ENCODE results near the gene KCNH2.

Gene KCNH2

GRCh38 chr7:150940431-150941102, 37.6 kb downstream of the KCNH2 start:
- FAIRE-seq: no peak
- TF ChIP-seq PAX5 (IDR thresholded peaks at IDR 0.05; ENCODE audit: insufficient read depth, low read length, severe bottlenecking) (no peak), SPI1 (IDR thresholded peaks at IDR 0.05; ENCODE audit: low read depth, low read length) (no peak)
- DNase-seq (ENCODE audit: insufficient read length, low spot score): no peak

- no peak for TF ChIP-seq POLR2AphosphoS5 (IDR thresholded peaks at IDR 0.05; ENCODE audit: low read depth, low read length)
- TF ChIP-seq PAX5 (IDR thresholded peaks at IDR 0.05; ENCODE audit: insufficient read depth, low read length, severe bottlenecking): no peak
- no peak for TF ChIP-seq SPI1 (IDR thresholded peaks at IDR 0.05; ENCODE audit: low read depth, low read length)
- TF ChIP-seq TAF1 (IDR thresholded peaks at IDR 0.05; ENCODE audit: low read depth, low read length): no peak
- TF ChIP-seq POLR2A (IDR thresholded peaks at IDR 0.05; ENCODE audit: low read depth, low read length): no peak
- no peak for TF ChIP-seq POU2F2 (IDR thresholded peaks at IDR 0.05; ENCODE audit: low read depth, low read length)
- DNase-seq (ENCODE audit: insufficient read length, low spot score): no peak
- FAIRE-seq: no peak
Observed at GRCh38 chr7:150939466-150939865, 38.7 kb downstream of the KCNH2 start.

DNA sequence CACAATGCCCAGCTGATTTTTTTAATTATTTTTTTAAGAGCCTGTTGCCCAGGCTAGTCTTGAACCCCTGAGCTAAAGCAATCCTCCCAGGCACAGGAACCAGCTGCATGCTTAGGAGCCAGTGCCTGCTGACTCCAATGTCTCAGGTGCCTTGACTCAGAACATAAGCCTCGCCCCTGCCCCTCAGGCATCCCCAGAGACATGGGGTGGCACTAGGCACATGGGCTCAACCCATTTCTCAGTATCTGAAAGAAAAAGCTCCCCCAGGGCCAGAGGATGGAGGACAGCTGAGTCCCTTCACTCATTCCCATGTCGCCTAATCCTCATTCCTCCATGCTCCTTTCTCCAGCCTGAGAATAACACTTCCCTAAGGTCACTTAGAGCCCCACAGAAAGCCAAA, 39.1 kb downstream of the KCNH2 start:
- DNase-seq (ENCODE audit: insufficient read length, low spot score) (no peak), FAIRE-seq (no peak)
- no peak for TF ChIP-seq TAF1 (IDR thresholded peaks at IDR 0.05; ENCODE audit: low read depth, low read length)
- no peak for TF ChIP-seq POLR2A (IDR thresholded peaks at IDR 0.05; ENCODE audit: low read depth, low read length)
- no peak for TF ChIP-seq POLR2AphosphoS5 (IDR thresholded peaks at IDR 0.05; ENCODE audit: low read depth, low read length)
- no peak for TF ChIP-seq POU2F2 (IDR thresholded peaks at IDR 0.05; ENCODE audit: low read depth, low read length)
- no peak for TF ChIP-seq SPI1 (IDR thresholded peaks at IDR 0.05; ENCODE audit: low read depth, low read length)
- no peak for TF ChIP-seq PAX5 (IDR thresholded peaks at IDR 0.05; ENCODE audit: insufficient read depth, low read length, severe bottlenecking)

GRCh38 chr7:150938566-150938965, 39.6 kb downstream of the KCNH2 start:
- no peak for DNase-seq (ENCODE audit: insufficient read length, low spot score)
- no peak for FAIRE-seq
- no peak for TF ChIP-seq POU2F2 (IDR thresholded peaks at IDR 0.05; ENCODE audit: low read depth, low read length)
- no peak for TF ChIP-seq POLR2A (IDR thresholded peaks at IDR 0.05; ENCODE audit: low read depth, low read length)
- TF ChIP-seq PAX5 (IDR thresholded peaks at IDR 0.05; ENCODE audit: insufficient read depth, low read length, severe bottlenecking): no peak
- TF ChIP-seq TAF1 (IDR thresholded peaks at IDR 0.05; ENCODE audit: low read depth, low read length): no peak
- no peak for TF ChIP-seq SPI1 (IDR thresholded peaks at IDR 0.05; ENCODE audit: low read depth, low read length)
- no peak for TF ChIP-seq POLR2AphosphoS5 (IDR thresholded peaks at IDR 0.05; ENCODE audit: low read depth, low read length)

DNA sequence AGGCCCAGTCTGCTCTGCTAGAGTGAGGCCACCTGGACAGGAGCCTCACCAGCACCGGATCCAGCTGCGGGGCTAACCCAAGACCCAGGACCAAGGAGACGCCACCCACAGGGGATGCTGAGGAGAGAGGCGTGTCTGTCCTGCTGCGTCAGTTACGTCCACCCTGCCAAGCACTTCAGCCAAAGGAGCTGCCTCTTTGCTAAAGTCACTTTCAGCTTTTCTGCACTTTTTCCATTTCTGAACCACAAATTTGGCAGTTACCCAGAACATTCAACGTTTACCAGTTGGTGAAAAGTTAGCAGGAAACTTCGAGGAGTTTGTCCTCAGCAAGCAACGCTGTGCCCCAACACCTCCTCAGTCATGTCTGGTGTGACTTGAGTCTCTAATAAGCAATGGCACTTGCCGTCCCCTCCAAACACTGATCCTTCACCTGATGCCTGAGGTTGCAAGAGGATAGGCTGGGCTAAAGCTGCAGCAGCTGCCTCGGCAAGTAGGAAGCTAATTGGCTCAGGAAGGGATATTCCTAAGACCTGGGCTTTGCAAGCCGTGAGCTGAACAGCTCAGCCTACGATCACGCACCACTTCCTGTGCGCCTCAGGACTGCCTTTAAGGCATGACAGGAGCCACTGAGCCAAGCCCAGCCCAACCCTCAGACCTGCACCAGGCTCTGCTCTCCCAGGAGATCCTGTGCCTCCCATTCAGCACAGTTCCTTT, 40.1 kb downstream of the KCNH2 start:
- no peak for TF ChIP-seq TAF1 (IDR thresholded peaks at IDR 0.05; ENCODE audit: low read depth, low read length)
- TF ChIP-seq POLR2AphosphoS5 (IDR thresholded peaks at IDR 0.05; ENCODE audit: low read depth, low read length): no peak
- TF ChIP-seq SPI1 (IDR thresholded peaks at IDR 0.05; ENCODE audit: low read depth, low read length): no peak
- TF ChIP-seq POLR2A (IDR thresholded peaks at IDR 0.05; ENCODE audit: low read depth, low read length): no peak
- TF ChIP-seq POU2F2 (IDR thresholded peaks at IDR 0.05; ENCODE audit: low read depth, low read length): no peak
- no peak for TF ChIP-seq PAX5 (IDR thresholded peaks at IDR 0.05; ENCODE audit: insufficient read depth, low read length, severe bottlenecking)
- FAIRE-seq (peak; percentile 81), DNase-seq (ENCODE audit: insufficient read length, low spot score) (no peak)

DNA sequence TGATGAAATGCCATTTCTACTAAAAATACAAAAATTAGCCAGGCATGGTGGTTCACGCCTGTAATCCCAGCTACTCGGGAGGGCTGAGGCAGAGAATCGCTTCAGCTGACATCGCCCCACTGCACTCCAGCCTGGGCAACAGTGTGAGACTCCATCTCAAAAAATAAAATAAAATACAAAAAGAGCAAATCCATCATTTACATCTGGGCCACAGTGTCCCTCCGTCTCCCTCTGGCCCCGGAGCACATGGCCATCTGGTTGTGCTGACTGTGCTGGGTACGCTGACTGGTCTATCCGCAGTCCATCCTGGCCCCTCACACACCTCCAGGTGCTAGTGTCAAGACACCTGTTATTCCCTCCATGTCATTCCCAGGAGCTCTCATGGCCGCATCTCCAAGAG, 42.1 kb downstream of the KCNH2 start:
- FAIRE-seq (no peak), DNase-seq (ENCODE audit: insufficient read length, low spot score) (no peak)
- TF ChIP-seq TAF1 (IDR thresholded peaks at IDR 0.05; ENCODE audit: low read depth, low read length) (no peak), POLR2A (IDR thresholded peaks at IDR 0.05; ENCODE audit: low read depth, low read length) (no peak), POU2F2 (IDR thresholded peaks at IDR 0.05; ENCODE audit: low read depth, low read length) (no peak), PAX5 (IDR thresholded peaks at IDR 0.05; ENCODE audit: insufficient read depth, low read length, severe bottlenecking) (no peak), SPI1 (IDR thresholded peaks at IDR 0.05; ENCODE audit: low read depth, low read length) (no peak), POLR2AphosphoS5 (IDR thresholded peaks at IDR 0.05; ENCODE audit: low read depth, low read length) (no peak)

DNA sequence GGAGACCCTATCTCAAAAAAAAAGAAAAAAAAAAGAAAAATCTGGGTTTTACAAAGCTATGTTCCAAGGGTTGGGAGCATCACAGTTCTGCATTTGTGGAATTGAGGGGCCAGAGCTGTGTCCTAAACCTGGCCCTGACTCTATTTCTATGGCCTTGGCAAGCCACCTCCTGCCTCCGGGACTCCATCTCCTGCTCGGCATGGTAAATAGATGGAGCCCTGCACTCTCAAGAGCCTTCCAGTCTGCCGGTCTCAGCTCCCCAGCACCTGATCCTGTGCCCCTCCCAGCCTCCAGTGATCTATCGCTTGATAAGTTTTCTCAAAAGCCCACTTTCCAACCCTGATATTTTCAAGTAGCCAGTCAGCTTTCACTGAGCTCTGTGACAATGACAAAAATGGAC, 43.0 kb downstream of the KCNH2 start:
- no peak for FAIRE-seq
- no peak for TF ChIP-seq POU2F2 (IDR thresholded peaks at IDR 0.05; ENCODE audit: low read depth, low read length)
- TF ChIP-seq PAX5 (IDR thresholded peaks at IDR 0.05; ENCODE audit: insufficient read depth, low read length, severe bottlenecking): no peak
- TF ChIP-seq SPI1 (IDR thresholded peaks at IDR 0.05; ENCODE audit: low read depth, low read length): no peak
- TF ChIP-seq TAF1 (IDR thresholded peaks at IDR 0.05; ENCODE audit: low read depth, low read length): no peak
- TF ChIP-seq POLR2A (IDR thresholded peaks at IDR 0.05; ENCODE audit: low read depth, low read length): no peak
- no peak for TF ChIP-seq POLR2AphosphoS5 (IDR thresholded peaks at IDR 0.05; ENCODE audit: low read depth, low read length)

DNA sequence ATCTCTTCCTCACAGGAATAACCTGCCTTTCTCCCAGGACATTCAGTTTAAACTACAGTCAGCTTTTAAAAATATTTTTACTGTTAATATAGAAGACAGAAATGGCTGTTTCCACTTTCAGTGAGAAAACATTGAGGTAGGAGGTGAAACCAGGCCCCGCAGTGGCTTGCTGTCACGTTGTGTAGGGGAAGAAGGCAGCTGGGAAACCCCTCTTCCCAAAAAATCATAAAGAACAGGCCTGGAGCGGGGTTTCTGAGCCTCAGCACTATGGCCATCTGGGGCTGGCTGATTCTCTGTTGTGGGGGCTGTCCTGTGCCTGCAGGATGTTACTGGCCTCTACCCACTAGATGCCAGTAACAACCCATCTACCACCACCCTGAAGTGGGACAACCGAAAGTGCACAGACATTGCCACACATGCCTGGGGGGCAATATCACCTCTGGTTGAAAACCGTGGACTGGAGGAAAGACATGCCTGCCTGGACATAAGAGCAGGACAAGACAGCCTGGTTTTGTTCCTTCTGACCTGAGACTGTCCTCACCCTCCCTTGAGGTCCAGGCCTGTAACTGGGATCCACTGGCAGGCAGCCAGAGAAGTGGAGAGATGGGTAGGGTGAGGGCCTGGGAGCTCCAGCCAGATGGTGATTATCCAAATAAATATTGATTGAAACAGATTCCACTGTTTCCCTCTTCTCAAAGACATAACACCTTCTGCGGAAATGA, 43.9 kb downstream of the KCNH2 start:
- TF ChIP-seq POU2F2 (IDR thresholded peaks at IDR 0.05; ENCODE audit: low read depth, low read length) (no peak), POLR2AphosphoS5 (IDR thresholded peaks at IDR 0.05; ENCODE audit: low read depth, low read length) (no peak), POLR2A (IDR thresholded peaks at IDR 0.05; ENCODE audit: low read depth, low read length) (no peak), SPI1 (IDR thresholded peaks at IDR 0.05; ENCODE audit: low read depth, low read length) (no peak), PAX5 (IDR thresholded peaks at IDR 0.05; ENCODE audit: insufficient read depth, low read length, severe bottlenecking) (no peak), TAF1 (IDR thresholded peaks at IDR 0.05; ENCODE audit: low read depth, low read length) (no peak)
- DNase-seq (ENCODE audit: insufficient read length, low spot score): no peak
- FAIRE-seq: no peak

More for the DNA sequence above, 43.0 kb downstream of the KCNH2 start:
- no peak for DNase-seq (ENCODE audit: insufficient read length, low spot score)

DNA sequence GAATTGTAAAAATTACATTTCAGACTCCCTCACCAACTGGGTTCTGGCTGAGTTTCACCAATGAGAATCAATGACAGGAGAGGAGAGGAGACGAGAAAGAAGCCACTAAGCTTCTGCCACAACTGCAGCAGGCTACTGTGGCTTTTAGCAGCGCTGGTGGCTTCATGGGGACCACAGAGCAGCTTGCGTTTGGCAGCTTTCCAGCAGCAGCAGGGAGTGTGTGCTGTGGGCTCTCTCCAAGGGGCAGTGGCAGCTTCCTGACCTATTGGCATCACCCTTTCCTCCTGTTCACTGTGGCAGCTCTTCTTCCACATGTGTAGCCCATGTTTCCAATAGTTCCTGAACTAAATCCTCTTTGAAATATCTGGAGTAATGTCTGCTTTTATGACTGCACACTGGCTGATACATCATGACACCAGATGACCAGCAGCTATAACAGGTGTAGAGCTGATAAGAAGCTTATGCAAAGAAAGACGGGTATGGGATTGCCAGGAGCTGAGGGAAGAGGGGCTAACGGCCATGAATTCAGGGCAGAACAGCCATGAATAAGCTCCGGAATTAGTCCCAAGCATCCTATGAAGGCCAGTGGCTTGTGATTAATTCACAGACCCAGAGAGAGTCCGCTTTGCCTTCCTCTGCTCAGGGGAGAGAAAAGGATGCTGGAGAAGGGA, 46.8 kb downstream of the KCNH2 start:
- TF ChIP-seq POLR2A (IDR thresholded peaks at IDR 0.05; ENCODE audit: low read depth, low read length): no peak
- TF ChIP-seq POLR2AphosphoS5 (IDR thresholded peaks at IDR 0.05; ENCODE audit: low read depth, low read length): no peak
- TF ChIP-seq TAF1 (IDR thresholded peaks at IDR 0.05; ENCODE audit: low read depth, low read length): no peak
- TF ChIP-seq SPI1 (IDR thresholded peaks at IDR 0.05; ENCODE audit: low read depth, low read length): no peak
- TF ChIP-seq PAX5 (IDR thresholded peaks at IDR 0.05; ENCODE audit: insufficient read depth, low read length, severe bottlenecking): no peak
- no peak for TF ChIP-seq POU2F2 (IDR thresholded peaks at IDR 0.05; ENCODE audit: low read depth, low read length)
- no peak for DNase-seq (ENCODE audit: insufficient read length, low spot score)
- FAIRE-seq: no peak
